Tibial nerve (tissue), 4 donors: Measurements from ENCODE around the gene DMD. TPM values are rescaled to one million over a fixed set of nuclear protein-coding genes. Genes with fewer than 3 reads are reported as not detected.

Experiments
- DNase-seq, 2 donors: peaks; one replicate each; pipeline ENCODE4 v3.0.0-alpha.2; 2019; ENCODE audit warnings: low spot score in 2 of 2
- H3K27ac ChIP-seq, 4 donors: fragments of 200-600 bp; sonication (generic) in 3 of 4; one replicate each; pipeline ENCODE4 v1.5.1; 2017 to 2019; ENCODE audit warnings: mild to moderate bottlenecking in 1 of 4
- H3K27me3 ChIP-seq, 2 donors: fragments of 200-600 bp; sonication (generic) in 1 of 2; one replicate each; pipeline versions ENCODE4 v1.5.1 to v1.6.0; 2017 to 2019
- H3K36me3 ChIP-seq, 3 donors: fragments of 200-600 bp; sonication (generic); one replicate each; pipeline ENCODE4 v1.5.1; 2018 to 2019
- H3K4me1 ChIP-seq, 4 donors: fragments of 200-600 bp; sonication (generic) in 3 of 4; one replicate each; pipeline ENCODE4 v1.5.1; 2017 to 2019
- H3K4me3 ChIP-seq, 4 donors: fragments of 200-600 bp; sonication (generic) in 3 of 4; one replicate each; pipeline ENCODE4 v1.5.1; 2017 to 2019; ENCODE audit warnings: mild to moderate bottlenecking in 1 of 4, moderate library complexity in 1 of 4
- H3K9me3 ChIP-seq, 4 donors: fragments of 200-600 bp; sonication (generic) in 3 of 4; one replicate each; pipeline ENCODE4 v1.5.1; 2017 to 2019
- CTCF ChIP-seq, 5 experiments: fragments of 200-600 bp in 3 of 5; fragments of 450-650 bp in 2 of 5; sonication (generic) in 3 of 5; IDR thresholded peaks; one replicate each; pipeline ENCODE4 v1.5.1; 2016 to 2019; ENCODE audit warnings: antibody characterized with exemption in 5 of 5, mild to moderate bottlenecking in 3 of 5, moderate library complexity in 2 of 5
- EP300 ChIP-seq, 2 donors: sonication (generic); formaldehyde crosslinking; IDR thresholded peaks; one replicate each; pipeline ENCODE4 v1.6.1; 2017; ENCODE audit warnings: antibody characterized with exemption in 2 of 2, mild to moderate bottlenecking in 1 of 2
- POLR2A ChIP-seq, 2 donors: fragments of 450-650 bp; IDR thresholded peaks; one replicate each; pipeline ENCODE4 v1.6.1; 2017; ENCODE audit warnings: antibody characterized with exemption in 2 of 2, mild to moderate bottlenecking in 2 of 2, moderate library complexity in 2 of 2
- WGBS, 2 donors: methylation state at CpG; one replicate each; pipeline ENCODE4 v1.1.5; 2018; 5-methylcytosine and 5-hydroxymethylcytosine counted together
- total RNA-seq, 4 donors: library from RNA; depleted of rRNA; stranded (reverse); fragments of >200 nt; gene quantifications; one replicate each; pipeline ENCODE4 v1.1.0, GENCODE V29; 2016

Gene DMD
- total RNA-seq, 4 donors from 2014 or later, result 156 to 345 (median 245) TPM

- no peak overlapping the region for H3K4me3 ChIP-seq
- no peak overlapping the region for H3K27ac ChIP-seq
- DNase-seq, result no peak
- TF ChIP-seq CTCF (IDR thresholded peaks at IDR 0.05) (no peak), POLR2A (IDR thresholded peaks at IDR 0.05) (no peak), EP300 (IDR thresholded peaks at IDR 0.05) (no peak)
- H3K27me3 ChIP-seq, result no peaks in the 10 kb centered on the region
- H3K36me3 ChIP-seq, result no peaks in the 10 kb centered on the region
- WGBS, 2 donors, result 47 to 67% methylated on average over 1 of the region's 1 CpG
- no peaks in the 10 kb centered on the region for H3K4me1 ChIP-seq
- H3K9me3 ChIP-seq, result no peaks in the 10 kb centered on the region
These were observed 32.7 kb downstream of the DMD start for GRCh38 chrX:33178690-33179089.

- TF ChIP-seq EP300 (IDR thresholded peaks at IDR 0.05) (no peak), POLR2A (IDR thresholded peaks at IDR 0.05) (no peak), CTCF (IDR thresholded peaks at IDR 0.05) (no peak)
- Histone ChIP-seq H3K27ac (no peak overlapping the region), H3K36me3 (no peaks in the 10 kb centered on the region), H3K9me3 (no peaks in the 10 kb centered on the region), H3K4me1 (no peaks in the 10 kb centered on the region), H3K4me3 (no peak overlapping the region), H3K27me3 (no peaks in the 10 kb centered on the region)
- 91 to 99% methylated on average over 4 of the region's 4 CpGs for WGBS, 2 donors
- DNase-seq, result no peak
These were observed 33.1 kb downstream of the DMD start for GRCh38 chrX:33178218-33178617.

DNA sequence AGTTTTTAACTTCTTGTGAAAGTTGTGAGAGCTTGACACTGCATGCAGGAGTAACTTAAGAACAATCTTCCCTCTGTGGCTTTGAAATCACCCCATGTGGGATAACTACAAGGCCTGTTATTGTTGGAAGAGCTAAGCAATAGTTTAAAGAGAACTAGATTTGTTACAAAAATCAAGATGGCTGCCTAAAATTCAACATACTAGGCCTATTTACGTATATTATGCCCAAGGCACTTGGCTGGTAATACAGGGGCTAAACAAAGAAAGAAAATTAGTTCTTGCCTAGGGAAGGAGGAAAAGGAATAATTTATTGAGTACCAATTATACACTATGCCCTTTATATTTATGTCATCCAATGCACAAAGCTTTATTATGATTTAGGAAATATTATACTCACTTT, 36.1 kb downstream of the DMD start:
- no peaks in the 10 kb centered on the region for H3K9me3 ChIP-seq
- WGBS, 2 donors, result 79 to 82% methylated on average over 1 of the region's 1 CpG
- no peaks in the 10 kb centered on the region for H3K36me3 ChIP-seq
- H3K4me3 ChIP-seq, result no peak overlapping the region
- no peak for DNase-seq
- TF ChIP-seq CTCF (IDR thresholded peaks at IDR 0.05) (no peak), EP300 (IDR thresholded peaks at IDR 0.05) (no peak), POLR2A (IDR thresholded peaks at IDR 0.05) (no peak)
- H3K27ac ChIP-seq, result no peak overlapping the region
- H3K4me1 ChIP-seq, result no peaks in the 10 kb centered on the region
- H3K27me3 ChIP-seq, result no peaks in the 10 kb centered on the region

DNA sequence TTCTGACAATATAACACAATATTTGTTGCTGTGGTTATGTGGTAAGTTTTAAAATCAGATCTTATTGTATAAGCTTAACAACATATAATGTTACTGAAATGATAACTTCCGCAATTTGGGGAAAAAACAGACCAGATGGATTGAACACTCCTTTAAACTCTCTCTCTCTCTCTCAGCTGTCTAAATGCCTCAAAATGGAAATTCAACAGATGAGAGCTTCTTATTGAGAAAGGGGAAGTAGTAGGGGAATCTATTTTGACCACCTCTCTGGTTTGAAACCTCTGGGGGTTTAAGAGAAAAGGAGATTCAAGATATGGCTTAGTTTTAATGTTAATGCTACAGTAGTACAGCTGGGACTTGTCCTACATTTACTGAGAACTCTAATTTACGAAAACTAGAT, 40.3 kb downstream of the DMD start:
- Histone ChIP-seq H3K4me1 (no peaks in the 10 kb centered on the region), H3K4me3 (no peak overlapping the region), H3K27ac (no peak overlapping the region), H3K27me3 (no peaks in the 10 kb centered on the region), H3K36me3 (no peaks in the 10 kb centered on the region), H3K9me3 (no peaks in the 10 kb centered on the region)
- no peak for DNase-seq
- WGBS, 2 donors, result 82 to 92% methylated on average over 2 of the region's 2 CpGs
- TF ChIP-seq CTCF (IDR thresholded peaks at IDR 0.05) (no peak), EP300 (IDR thresholded peaks at IDR 0.05) (no peak), POLR2A (IDR thresholded peaks at IDR 0.05) (no peak)

DNA sequence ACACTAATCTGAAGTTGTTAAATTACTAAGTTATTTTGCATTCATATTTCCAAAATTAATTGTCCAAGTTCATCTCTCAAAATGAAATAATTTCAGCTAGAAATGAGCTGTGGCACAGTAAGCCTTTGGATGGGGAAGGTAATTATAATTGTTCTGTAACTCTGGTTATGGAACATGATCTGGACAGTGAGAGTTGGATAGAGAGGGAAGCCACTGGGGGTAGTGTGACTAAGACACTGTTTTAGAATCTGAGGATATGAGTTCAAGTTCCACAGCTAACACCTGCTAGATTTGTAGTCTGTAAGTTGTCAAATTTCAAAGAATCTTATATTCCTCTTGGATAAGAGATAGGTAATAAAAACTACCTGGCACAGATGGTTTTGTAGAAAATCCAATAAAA, 49.5 kb downstream of the DMD start:
- Histone ChIP-seq H3K27me3 (no peaks in the 10 kb centered on the region), H3K27ac (no peak overlapping the region), H3K4me1 (no peaks in the 10 kb centered on the region), H3K4me3 (no peak overlapping the region), H3K9me3 (no peaks in the 10 kb centered on the region), H3K36me3 (no peaks in the 10 kb centered on the region)
- DNase-seq, result no peak
- TF ChIP-seq EP300 (IDR thresholded peaks at IDR 0.05) (no peak), CTCF (IDR thresholded peaks at IDR 0.05) (no peak), POLR2A (IDR thresholded peaks at IDR 0.05) (no peak)
